A673 (cell line): ENCODE results near the gene MAOB.
"Not testable (repeated sequence)": the region's sequence is repeated elsewhere in the genome, so short reads cannot be mapped to it uniquely, and the experiment has no call there.

Experiments used
- CTCF ChIP-seq: fragments of 300-800, 200-600 bp; sonication (generic); conservative IDR thresholded peaks from 2 replicates; pipeline ENCODE4 v1.5.1; 2017; ENCODE audit warnings: low read depth, mild to moderate bottlenecking, antibody characterized with exemption, low read length, moderate library complexity, mixed read lengths
- EZH2 ChIP-seq: fragments of 200-600 bp; sonication (generic); IDR thresholded peaks from 2 replicates; pipeline ENCODE4 v1.6.1; 2017; ENCODE audit warnings: borderline replicate concordance, low read depth, mild to moderate bottlenecking, mixed read lengths, antibody characterized with exemption, low read length; ENCODE audit not compliant: poor library complexity, severe bottlenecking

- not testable (repeated sequence) for TF ChIP-seq CTCF, EZH2
These were observed 28.5 kb upstream of the MAOB start for GRCh38 chrX:43910772-43911171.
